ENCODE measurements around the gene PLD3. TPM values are rescaled to one million over a fixed set of nuclear protein-coding genes. Genes with fewer than 3 reads are reported as not detected.

The PLD3 gene
- total and polyA plus RNA-seq, 2 experiments from 2014 or later: 361 to 536 TPM

- H2AFZ ChIP-seq: no peak overlapping the region
- H4K20me1 ChIP-seq (ENCODE audit: insufficient read depth): no peaks in the 10 kb centered on the region
- no peaks in the 10 kb centered on the region for H3K27me3 ChIP-seq (replicated peaks; ENCODE audit: insufficient read depth)
- H3K4me3 ChIP-seq: no peak overlapping the region
- no peak overlapping the region for H3K27ac ChIP-seq
- no peak for DNase-seq
- no peak for TF ChIP-seq EZH2phosphoT487 (IDR thresholded peaks at IDR 0.05; ENCODE audit: insufficient read depth, low read depth)
- no peak for TF ChIP-seq EZH2 (IDR thresholded peaks at IDR 0.05; ENCODE audit: insufficient read depth, poor library complexity, severe bottlenecking)
- H3K9me2 ChIP-seq (ENCODE audit: insufficient read depth): no peaks in the 10 kb centered on the region
- H3K9ac ChIP-seq: no peak overlapping the region
- no peaks in the 10 kb centered on the region for H3K79me2 ChIP-seq (ENCODE audit: insufficient read depth)
- no peaks in the 10 kb centered on the region for H3K9me3 ChIP-seq (ENCODE audit: low read depth)
- H3F3A ChIP-seq (ENCODE audit: insufficient read depth): no peaks in the 10 kb centered on the region
- no peak overlapping the region for H3K4me2 ChIP-seq (ENCODE audit: unreplicated experiment)
- 92 to 95% methylated on average over 15 of the region's 15 CpGs for WGBS, 2 experiments (ENCODE audit: low coverage in 1 of 2, low lambda C conversion rate in 2 of 2, missing lambda C conversion rate in 2 of 2)
- H3K4me1 ChIP-seq (ENCODE audit: insufficient read depth): no peaks in the 10 kb centered on the region
- in situ Hi-C loops (cut with MboI): no loop called here
- H3K36me3 ChIP-seq (ENCODE audit: low read depth): peaks cover 11% of the 10 kb centered on the region; the same call in 1 of the 2 replicates
Measured at GRCh38 chr19:40322951-40323615, 25.4 kb upstream of the PLD3 start.

- H3K27ac ChIP-seq: no peak overlapping the region
- peaks cover 11% of the 10 kb centered on the region; the same call in 1 of the 2 replicates for H3K36me3 ChIP-seq (ENCODE audit: low read depth)
- H3K4me3 ChIP-seq: no peak overlapping the region
- no peaks in the 10 kb centered on the region for H3K9me3 ChIP-seq (ENCODE audit: low read depth)
- H4K20me1 ChIP-seq (ENCODE audit: insufficient read depth): no peaks in the 10 kb centered on the region
- no peak overlapping the region for H3K4me2 ChIP-seq (ENCODE audit: unreplicated experiment)
- H3K9ac ChIP-seq: no peak overlapping the region
- no peaks in the 10 kb centered on the region for H3K79me2 ChIP-seq (ENCODE audit: insufficient read depth)
- 91 to 97% methylated on average over 12 to 13 of the region's 13 CpGs for WGBS, 2 experiments (ENCODE audit: low coverage in 1 of 2, low lambda C conversion rate in 2 of 2, missing lambda C conversion rate in 2 of 2)
- TF ChIP-seq EZH2phosphoT487 (IDR thresholded peaks at IDR 0.05; ENCODE audit: insufficient read depth, low read depth): no peak
- no peak for TF ChIP-seq EZH2 (IDR thresholded peaks at IDR 0.05; ENCODE audit: insufficient read depth, poor library complexity, severe bottlenecking)
- H3K9me2 ChIP-seq (ENCODE audit: insufficient read depth): no peaks in the 10 kb centered on the region
- H3K27me3 ChIP-seq (replicated peaks; ENCODE audit: insufficient read depth): no peaks in the 10 kb centered on the region
- no peaks in the 10 kb centered on the region for H3K4me1 ChIP-seq (ENCODE audit: insufficient read depth)
- DNase-seq: no peak
- no peak overlapping the region for H2AFZ ChIP-seq
- no peaks in the 10 kb centered on the region for H3F3A ChIP-seq (ENCODE audit: insufficient read depth)
- in situ Hi-C loops (cut with MboI): no loop called here
Measured at GRCh38 chr19:40323705-40324104, 24.8 kb upstream of the PLD3 start.

GRCh38 chr19:40326201-40326600, 22.3 kb upstream of the PLD3 start:
- Histone ChIP-seq H3F3A (ENCODE audit: insufficient read depth) (no peaks in the 10 kb centered on the region), H2AFZ (no peak overlapping the region), H3K9me3 (ENCODE audit: low read depth) (no peaks in the 10 kb centered on the region), H4K20me1 (ENCODE audit: insufficient read depth) (no peaks in the 10 kb centered on the region), H3K4me1 (ENCODE audit: insufficient read depth) (no peaks in the 10 kb centered on the region), H3K4me3 (no peak overlapping the region), H3K27me3 (replicated peaks; ENCODE audit: insufficient read depth) (no peaks in the 10 kb centered on the region), H3K9ac (no peak overlapping the region), H3K9me2 (ENCODE audit: insufficient read depth) (no peaks in the 10 kb centered on the region), H3K4me2 (ENCODE audit: unreplicated experiment) (no peak overlapping the region), H3K27ac (no peak overlapping the region), H3K36me3 (ENCODE audit: low read depth) (peaks cover 12% of the 10 kb centered on the region; the same call in 1 of the 2 replicates), H3K79me2 (ENCODE audit: insufficient read depth) (no peaks in the 10 kb centered on the region)
- in situ Hi-C loops (cut with MboI): no loop called here
- no peak for DNase-seq
- 89 to 90% methylated on average over 14 of the region's 14 CpGs for whole genome bisulfite sequencing, 2 experiments (ENCODE audit: low coverage in 1 of 2, low lambda C conversion rate in 2 of 2, missing lambda C conversion rate in 2 of 2)
- TF ChIP-seq EZH2phosphoT487 (IDR thresholded peaks at IDR 0.05; ENCODE audit: insufficient read depth, low read depth) (no peak), EZH2 (IDR thresholded peaks at IDR 0.05; ENCODE audit: insufficient read depth, poor library complexity, severe bottlenecking) (no peak)

GRCh38 chr19:40331052-40331451, 17.4 kb upstream of the PLD3 start:
- Histone ChIP-seq H4K20me1 (ENCODE audit: insufficient read depth) (no peaks in the 10 kb centered on the region), H3K4me2 (ENCODE audit: unreplicated experiment) (no peak overlapping the region), H2AFZ (no peak overlapping the region), H3K9ac (no peak overlapping the region), H3K36me3 (ENCODE audit: low read depth) (peaks cover 18% of the 10 kb centered on the region; the same call in 1 of the 2 replicates), H3F3A (ENCODE audit: insufficient read depth) (no peaks in the 10 kb centered on the region), H3K4me1 (ENCODE audit: insufficient read depth) (no peaks in the 10 kb centered on the region), H3K27ac (no peak overlapping the region), H3K27me3 (replicated peaks; ENCODE audit: insufficient read depth) (no peaks in the 10 kb centered on the region), H3K4me3 (no peak overlapping the region), H3K9me2 (ENCODE audit: insufficient read depth) (no peaks in the 10 kb centered on the region), H3K9me3 (ENCODE audit: low read depth) (no peaks in the 10 kb centered on the region), H3K79me2 (ENCODE audit: insufficient read depth) (no peaks in the 10 kb centered on the region)
- DNase-seq: no peak
- WGBS, 2 experiments (ENCODE audit: low coverage in 1 of 2, low lambda C conversion rate in 2 of 2, missing lambda C conversion rate in 2 of 2): 97 to 98% methylated on average over 5 of the region's 5 CpGs
- TF ChIP-seq EZH2 (IDR thresholded peaks at IDR 0.05; ENCODE audit: insufficient read depth, poor library complexity, severe bottlenecking) (no peak), EZH2phosphoT487 (IDR thresholded peaks at IDR 0.05; ENCODE audit: insufficient read depth, low read depth) (no peak)
- in situ Hi-C loops (cut with MboI): no loop called here
